22Rv1 (cell line): ENCODE measurements around the gene SIRT7.

Experiments
- H3K27ac ChIP-seq: fragments of 450-650 bp; 2 replicates; pipeline ENCODE4 v1.5.1; 2017
- CTCF ChIP-seq: fragments of 450-650 bp; IDR thresholded peaks from 2 replicates; pipeline ENCODE4 v1.5.1; 2017; ENCODE audit warnings: mild to moderate bottlenecking
- ZFX ChIP-seq: fragments of 450-650 bp; IDR thresholded peaks from 2 replicates; pipeline ENCODE4 v1.6.1; 2017; ENCODE audit warnings: antibody characterized with exemption, borderline replicate concordance

Gene SIRT7

DNA sequence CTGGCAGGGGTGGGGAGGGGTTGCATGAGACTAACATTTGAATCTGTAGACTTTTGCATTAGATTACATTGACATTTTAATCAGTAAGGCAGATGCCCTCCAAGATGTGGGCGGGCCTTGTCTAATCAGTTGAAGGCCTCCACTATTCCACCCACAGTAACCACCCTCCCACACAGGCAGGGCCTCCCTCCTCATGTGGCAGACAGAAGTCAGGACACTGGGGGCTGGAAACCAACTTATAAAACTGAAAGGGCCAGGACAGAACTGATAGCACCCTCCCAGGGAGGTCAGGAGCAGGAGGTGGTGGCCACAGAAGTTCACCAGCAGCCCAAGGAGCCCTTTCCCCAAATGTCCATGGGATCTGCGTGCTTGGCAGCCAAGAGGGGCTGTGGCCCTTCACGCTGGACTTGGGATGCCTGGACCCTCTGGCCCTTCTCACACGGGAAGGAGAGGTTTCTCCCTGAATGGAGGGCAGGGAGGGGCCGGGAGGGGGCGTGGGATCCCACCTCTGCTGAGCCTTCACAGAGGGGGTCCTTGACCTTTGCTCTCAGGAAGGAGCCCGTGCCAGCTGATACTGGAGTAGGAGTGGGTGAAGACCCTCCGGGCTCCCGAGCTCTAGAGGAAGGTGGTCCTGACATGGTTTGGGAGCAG is 14.5 kb upstream of the SIRT7 start:
- 0 out of 2 replicates have a peak overlapping the region, but pooled peaks have one; percentile 7 for H3K27ac ChIP-seq
- TF ChIP-seq ZFX (no peak), CTCF (no peak)

DNA sequence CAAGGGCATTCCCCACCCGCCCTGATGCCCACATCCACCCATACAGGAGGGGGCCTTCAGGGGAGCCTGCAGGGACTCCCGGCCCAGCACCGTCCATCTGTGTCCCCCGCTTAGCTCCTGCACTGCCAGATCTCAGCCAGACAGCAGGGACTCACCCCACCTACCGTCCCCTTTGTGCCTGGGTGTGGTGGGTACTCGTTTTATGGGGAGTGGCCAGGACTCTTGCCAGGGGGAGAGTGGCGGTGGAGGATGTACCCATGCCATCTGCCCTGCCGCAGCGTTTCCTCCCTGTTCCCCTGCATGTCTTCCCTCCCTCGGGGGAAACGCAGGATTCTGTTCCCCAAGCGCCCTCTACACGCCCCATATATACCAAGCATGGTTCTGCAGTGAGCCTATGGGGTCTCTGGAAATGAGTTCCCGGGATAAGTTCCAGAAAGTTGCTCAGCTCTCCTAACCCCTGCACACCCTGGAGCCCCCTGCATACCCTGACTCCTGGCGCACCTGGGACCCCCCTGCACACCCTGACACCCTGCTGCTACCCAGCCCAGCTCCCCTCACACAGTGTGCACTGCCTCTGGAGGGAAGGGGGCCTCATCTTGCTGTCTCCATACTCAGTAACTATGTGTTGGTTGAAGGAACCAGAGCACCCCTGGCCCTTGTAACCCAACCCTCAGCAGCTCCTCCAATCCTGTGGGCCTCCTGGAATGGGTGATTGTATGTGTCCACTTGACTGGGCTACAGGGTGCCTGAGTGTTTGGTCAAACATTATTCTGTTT is 13.8 kb upstream of the SIRT7 start:
- TF ChIP-seq CTCF (no peak), ZFX (no peak)
- H3K27ac ChIP-seq, result 0 out of 2 replicates have a peak overlapping the region, but pooled peaks have one; percentile 7

DNA sequence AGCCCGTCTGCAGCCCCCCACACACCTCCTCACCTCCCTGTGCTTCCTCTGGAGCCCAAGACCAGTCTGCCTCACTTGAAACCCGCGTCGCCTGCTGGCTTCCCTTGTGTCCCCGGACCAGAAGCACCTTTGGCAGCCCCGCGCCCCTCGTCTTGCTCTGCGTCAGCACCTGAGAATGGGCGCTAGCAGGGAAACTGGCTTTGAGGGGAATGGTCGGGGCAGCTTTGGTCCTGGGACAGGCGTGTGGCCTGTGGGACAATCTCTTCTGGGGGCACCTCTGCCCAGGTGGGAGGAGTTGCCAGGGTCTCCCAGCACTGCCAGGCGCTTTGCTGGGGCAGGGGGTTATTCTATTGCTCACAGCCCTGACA is 13.2 kb upstream of the SIRT7 start:
- H3K27ac ChIP-seq, result no peak overlapping the region
- TF ChIP-seq CTCF, result no peak
- TF ChIP-seq ZFX, result no peak

- TF ChIP-seq CTCF (no peak), ZFX (no peak)
- no peak overlapping the region for H3K27ac ChIP-seq
Measured at GRCh38 chr17:81930142-81931125, 12.5 kb upstream of the SIRT7 start.

DNA sequence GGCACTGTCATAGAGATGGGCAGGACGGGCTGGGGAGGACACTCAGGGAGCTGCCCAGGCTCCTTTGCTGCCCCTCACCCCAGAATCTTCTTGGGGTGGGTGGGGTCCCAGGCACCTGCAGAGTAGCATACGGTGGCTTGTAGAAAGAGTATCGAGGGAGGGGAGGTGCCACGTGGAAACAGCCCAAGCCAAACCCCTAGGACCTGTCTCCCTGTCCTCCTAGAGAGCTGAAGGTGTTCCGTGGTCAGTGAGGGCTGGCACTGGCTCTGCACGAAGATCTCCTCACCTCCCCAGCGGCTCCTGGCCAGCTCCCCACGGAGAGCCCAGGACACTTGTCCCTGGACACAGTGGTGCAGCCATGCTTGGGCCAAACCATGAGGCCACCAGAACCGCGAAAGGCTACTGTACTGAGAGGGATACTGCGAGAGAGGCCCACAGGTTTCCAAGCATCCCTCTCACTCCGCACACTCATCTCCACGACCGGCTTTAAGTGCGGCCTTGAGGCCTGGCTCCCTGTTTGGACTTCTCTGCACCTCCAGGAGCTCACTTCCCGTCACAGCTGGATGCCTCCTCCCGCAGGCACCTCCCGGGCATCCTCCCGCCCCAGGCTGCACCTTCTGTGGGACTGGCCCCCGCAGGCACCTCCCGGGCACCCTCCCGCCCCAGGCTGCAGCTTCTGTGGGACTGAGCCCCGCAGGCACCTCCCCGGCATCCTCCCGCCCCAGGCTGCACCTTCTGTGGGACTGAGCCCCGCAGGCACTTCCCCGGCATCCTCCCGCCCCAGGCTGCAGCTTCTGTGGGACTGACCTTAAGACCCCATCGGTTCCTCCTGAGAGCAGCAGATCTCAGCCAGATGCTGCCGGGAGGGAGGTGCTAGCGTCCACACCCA is 11.5 kb upstream of the SIRT7 start:
- peak overlapping the region; percentile 85 for H3K27ac ChIP-seq
- no peak for TF ChIP-seq ZFX
- TF ChIP-seq CTCF, result no peak

DNA sequence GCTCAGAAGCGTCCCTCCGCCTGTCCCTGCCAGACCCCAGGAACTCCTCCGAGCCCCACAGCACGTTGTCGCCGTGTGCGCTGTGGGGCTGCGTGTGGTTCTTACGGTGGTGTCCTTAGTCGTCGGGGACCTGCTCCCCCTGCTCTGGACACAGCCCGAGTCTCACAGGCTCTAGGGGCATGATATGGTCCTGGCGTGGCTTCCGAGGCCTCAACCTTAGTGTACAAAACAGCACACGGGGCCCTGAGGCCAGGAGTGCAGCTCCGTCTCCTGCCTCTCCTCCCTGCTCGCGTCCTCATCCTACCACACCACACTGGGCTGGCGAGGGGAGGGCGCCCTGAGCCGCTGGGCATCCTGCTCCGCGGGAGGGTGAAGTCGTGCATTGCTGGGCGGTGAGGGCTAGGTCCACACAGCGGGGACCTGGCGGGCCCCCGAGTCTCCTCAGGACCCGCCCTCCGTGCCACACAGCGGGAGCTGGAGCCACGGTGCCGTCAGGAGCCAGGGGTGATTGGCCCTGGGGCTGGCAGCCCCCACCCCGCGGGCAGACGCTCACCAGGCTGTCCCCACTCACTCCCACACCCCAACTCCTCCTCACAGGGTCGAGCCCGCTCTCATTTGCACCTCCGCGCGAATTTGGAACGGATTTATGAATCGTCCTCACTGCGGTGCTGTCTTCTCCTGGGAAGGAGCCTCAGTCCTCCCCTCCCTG is 10.7 kb upstream of the SIRT7 start:
- TF ChIP-seq ZFX (no peak), CTCF (no peak)
- peak overlapping the region; percentile 85 for H3K27ac ChIP-seq
